Measurements from ENCODE around the gene C16orf92.
A peak's percentile ranks its signal among the peaks of the same experiment; 100 is the strongest.

C16orf92 gene

GRCh38 chr16:30022887-30023286, at the start of gene C16orf92:
Gene C16orf92, plus strand, starts transcription at chr16:30023198. Its CDS starts 143 bp downstream, at chr16:30023341.
- no peak for DNase-seq (ENCODE audit: low read depth)

GRCh38 chr16:29973384-29974246, 49.4 kb upstream of the C16orf92 start, which contains the start of gene TAOK2:
Gene TAOK2, plus strand, starts transcription at chr16:29973868. Its CDS starts 3,905 bp downstream, at chr16:29977773.
- peak; percentile 81 for DNase-seq (ENCODE audit: low read depth)

- DNase-seq (ENCODE audit: low read depth): no peak
These were observed 48.5 kb upstream of the C16orf92 start for GRCh38 chr16:29974291-29975133.

GRCh38 chr16:29975134-29975538, 47.9 kb upstream of the C16orf92 start:
- no peak for DNase-seq (ENCODE audit: low read depth)

GRCh38 chr16:29975811-29976511, 47.0 kb upstream of the C16orf92 start:
- no peak for DNase-seq (ENCODE audit: low read depth)

GRCh38 chr16:29977063-29977825, 45.8 kb upstream of the C16orf92 start:
- no peak for DNase-seq (ENCODE audit: low read depth)

GRCh38 chr16:29978081-29978480, 44.9 kb upstream of the C16orf92 start:
- no peak for DNase-seq (ENCODE audit: low read depth)

- no peak for DNase-seq (ENCODE audit: low read depth)
These were observed 44.3 kb upstream of the C16orf92 start for GRCh38 chr16:29978564-29979270.

GRCh38 chr16:29982560-29983419, 40.2 kb upstream of the C16orf92 start:
- no peak for DNase-seq (ENCODE audit: low read depth)

GRCh38 chr16:29983420-29984136, 39.4 kb upstream of the C16orf92 start:
- DNase-seq (ENCODE audit: low read depth): no peak

- no peak for DNase-seq (ENCODE audit: low read depth)
These were observed 38.7 kb upstream of the C16orf92 start for GRCh38 chr16:29984137-29984763.

- no peak for DNase-seq (ENCODE audit: low read depth)
These were observed 38.2 kb upstream of the C16orf92 start for GRCh38 chr16:29984764-29985147.

GRCh38 chr16:29985271-29985811, 37.7 kb upstream of the C16orf92 start:
- no peak for DNase-seq (ENCODE audit: low read depth)

GRCh38 chr16:29986231-29986630, 36.8 kb upstream of the C16orf92 start:
- no peak for DNase-seq (ENCODE audit: low read depth)

GRCh38 chr16:29986931-29987330, 36.1 kb upstream of the C16orf92 start:
- no peak for DNase-seq (ENCODE audit: low read depth)

GRCh38 chr16:29987371-29988085, 35.5 kb upstream of the C16orf92 start:
- no peak for DNase-seq (ENCODE audit: low read depth)

- DNase-seq (ENCODE audit: low read depth): no peak
These were observed 34.5 kb upstream of the C16orf92 start for GRCh38 chr16:29988346-29989075.
